ENCODE measurements around the gene INPP4B. TPM values are rescaled to one million over a fixed set of nuclear protein-coding genes. Genes with fewer than 3 reads are reported as not detected.

The INPP4B gene
- total RNA-seq, 1 experiment from 2014 or later: 0.07 TPM

- H3K9me3 Mint-ChIP-seq: no peaks in the 10 kb centered on the region; a peak in 1 of 5 replicates
- Histone ChIP-seq H3K9ac (ENCODE audit: extremely low read depth, insufficient read length, low read length) (no peak overlapping the region), H3K4me1 (ENCODE audit: insufficient read depth, low read length) (no peaks in the 10 kb centered on the region; the same call in 1 of the 2 replicates), H3K79me1 (ENCODE audit: insufficient read depth, low read depth, low read length, poor library complexity, severe bottlenecking) (no peaks in the 10 kb centered on the region), H3K9me3 (ENCODE audit: control insufficient read depth, low read depth, low read length) (no peaks in the 10 kb centered on the region), H3K27ac (ENCODE audit: insufficient read length, low read depth, low read length) (no peak overlapping the region), H2BK12ac (ENCODE audit: insufficient read length, low read depth, low read length) (no peak overlapping the region), H3K4me2 (ENCODE audit: insufficient read depth, insufficient read length, low read length) (no peak overlapping the region), H3K27me3 (ENCODE audit: insufficient read depth, low read length) (no peaks in the 10 kb centered on the region), H3K23me2 (ENCODE audit: insufficient read length, low read depth, low read length, poor library complexity, severe bottlenecking) (no peaks in the 10 kb centered on the region), H3K18ac (ENCODE audit: insufficient read length, low read depth, low read length) (no peak overlapping the region), H2BK120ac (ENCODE audit: low read depth, low read length, poor library complexity, severe bottlenecking) (no peak overlapping the region), H2AK5ac (ENCODE audit: insufficient read length, low read length) (no peak overlapping the region), H4K91ac (ENCODE audit: insufficient read length, low read depth, low read length) (no peak overlapping the region), H2BK5ac (ENCODE audit: insufficient read length, low read length) (no peak overlapping the region), H3T11ph (ENCODE audit: low read length) (no peak overlapping the region), H3K14ac (ENCODE audit: insufficient read depth, low read length) (no peak overlapping the region), H3K23ac (ENCODE audit: insufficient read length, low read depth, low read length) (no peak overlapping the region), H4K8ac (replicated peaks; ENCODE audit: insufficient read length, low read depth, low read length) (no peak overlapping the region), H4K20me1 (ENCODE audit: control insufficient read depth, insufficient read depth, insufficient read length) (no peaks in the 10 kb centered on the region), H2AFZ (ENCODE audit: low read length) (no peak overlapping the region), H2BK15ac (ENCODE audit: low read depth, low read length) (no peak overlapping the region), H3K4ac (ENCODE audit: low read depth, low read length) (no peak overlapping the region), H3K79me2 (ENCODE audit: insufficient read depth, low read length) (no peaks in the 10 kb centered on the region), H4K5ac (ENCODE audit: insufficient read length, low read depth, low read length) (no peak overlapping the region), H3K56ac (ENCODE audit: insufficient read length, low read depth, low read length) (no peak overlapping the region), H2BK20ac (ENCODE audit: low read depth, low read length, poor library complexity, severe bottlenecking) (no peak overlapping the region)
- H3K36me3 Mint-ChIP-seq (ENCODE audit: insufficient read depth in 1 of 3, low read depth in 3 of 3): no peaks in the 10 kb centered on the region
- no CpG with 5 or more reads among the region's 4 CpGs for WGBS (ENCODE audit: extremely low coverage, insufficient read length, low lambda C conversion rate)
- no peaks in the 10 kb centered on the region for H3K27me3 Mint-ChIP-seq (ENCODE audit: low read depth)
- H3K4me3 Mint-ChIP-seq: no peak overlapping the region
- peaks cover 14% of the 10 kb centered on the region in 2 experiments for H3K4me1 Mint-ChIP-seq
- TF ChIP-seq CTCF (conservative IDR thresholded peaks at IDR 0.05): no peak
- DNase-seq: no peak
- H3K27ac Mint-ChIP-seq: no peak overlapping the region
Measured at GRCh38 chr4:142566777-142567176, 279.3 kb downstream of the INPP4B start.

Measured in H9 (cell line).